IMR-90 (cell line): ENCODE results near the gene RASGRF1.

ENCODE experiments used
- CEBPB ChIP-seq: IDR thresholded peaks from 2 replicates; pipeline ENCODE4 v1.6.1; 2012; ENCODE audit warnings: low read depth, low read length, improper control_type of control experiment
- CHD1 ChIP-seq: IDR thresholded peaks from 2 replicates; pipeline ENCODE4 v1.6.1; 2012; ENCODE audit warnings: low read depth, low read length, improper control_type of control experiment
- CTCF ChIP-seq: conservative IDR thresholded peaks from 2 replicates; pipeline ENCODE4 v1.5.1; 2012; ENCODE audit warnings: mild to moderate bottlenecking, low read depth, low read length, improper control_type of control experiment
- RCOR1 ChIP-seq: IDR thresholded peaks from 2 replicates; pipeline ENCODE4 v1.6.1; 2012; ENCODE audit warnings: mild to moderate bottlenecking, low read length, improper control_type of control experiment; ENCODE audit not compliant: insufficient replicate concordance

DNA sequence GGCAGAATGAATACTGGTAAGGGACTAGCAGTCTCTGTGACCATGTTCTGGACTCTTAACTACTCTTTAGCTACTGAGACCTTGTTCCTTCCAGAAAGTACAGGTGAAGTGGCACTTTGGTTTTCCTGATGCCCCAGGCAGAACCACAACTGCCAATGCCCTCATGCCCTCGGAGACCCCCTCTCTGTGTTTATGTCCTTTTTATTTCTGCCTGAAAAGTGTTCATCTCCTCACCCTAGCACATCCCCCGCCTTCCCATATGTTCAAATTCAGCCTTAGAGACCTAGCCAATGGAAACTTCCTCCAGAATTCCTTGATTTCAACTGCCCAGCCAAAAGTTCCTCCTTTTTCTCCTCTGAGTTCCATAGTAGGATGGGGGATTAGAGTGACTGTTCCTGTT lies 23.3 kb upstream of the RASGRF1 start:
- TF ChIP-seq CTCF (no peak), CEBPB (no peak), CHD1 (no peak), RCOR1 (no peak)
